Dermis blood vessel endothelial cell (primary cell): Measurements from ENCODE around the gene DLGAP1. TPM values are rescaled to one million over a fixed set of nuclear protein-coding genes. Genes with fewer than 3 reads are reported as not detected.

Source experiments
- DNase-seq: peaks from one replicate; pipeline ENCODE4 v3.0.0; 2010
- total RNA-seq: library from RNA; depleted of rRNA; stranded (reverse); fragments of >200 nt; gene quantifications from 2 replicates; pipeline ENCODE4 v1.2.3, GENCODE V29; 2014

The DLGAP1 gene
- total RNA-seq, 1 donor from 2014 or later, result 0.17 TPM

GRCh38 chr18:3577281-3577855, 877.7 kb downstream of the DLGAP1 start:
- DNase-seq, result no peak

DNA sequence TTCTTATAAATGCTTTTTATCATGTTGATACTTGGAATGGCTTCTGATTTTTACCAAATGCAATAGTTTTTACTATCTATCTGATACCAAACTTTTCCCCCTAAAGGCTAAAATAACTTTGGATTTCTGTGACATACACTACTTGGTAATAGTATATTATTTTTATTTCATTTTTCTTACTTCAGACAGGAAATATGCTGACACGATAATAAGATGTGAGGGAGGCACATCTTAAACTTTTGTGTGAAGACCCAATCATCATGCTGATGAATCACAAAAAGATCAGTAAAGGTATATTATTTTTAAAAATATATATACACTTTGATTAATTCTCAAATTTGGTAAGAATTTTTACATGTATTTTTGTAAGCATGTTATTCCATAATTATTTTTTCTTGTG, 882.3 kb downstream of the DLGAP1 start:
- DNase-seq, result no peak

DNA sequence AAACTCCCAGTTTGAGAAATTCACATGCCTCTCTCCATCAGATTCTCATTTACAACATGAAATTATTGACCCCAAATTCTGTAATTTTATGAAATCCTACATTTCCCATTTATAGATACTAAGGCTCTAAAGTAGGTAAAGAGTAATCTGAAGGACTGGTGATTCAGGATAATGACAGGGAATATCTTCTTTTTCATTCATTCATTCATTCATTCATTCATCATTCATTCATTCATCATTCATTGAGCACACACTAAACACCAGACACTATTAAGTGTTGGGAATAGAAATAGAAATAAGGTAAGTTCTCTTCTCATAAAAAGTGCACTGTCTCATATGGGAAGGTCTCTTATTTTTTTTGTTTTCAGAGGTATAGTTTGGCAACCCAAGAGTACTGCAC, 888.3 kb downstream of the DLGAP1 start:
- no peak for DNase-seq

DNA sequence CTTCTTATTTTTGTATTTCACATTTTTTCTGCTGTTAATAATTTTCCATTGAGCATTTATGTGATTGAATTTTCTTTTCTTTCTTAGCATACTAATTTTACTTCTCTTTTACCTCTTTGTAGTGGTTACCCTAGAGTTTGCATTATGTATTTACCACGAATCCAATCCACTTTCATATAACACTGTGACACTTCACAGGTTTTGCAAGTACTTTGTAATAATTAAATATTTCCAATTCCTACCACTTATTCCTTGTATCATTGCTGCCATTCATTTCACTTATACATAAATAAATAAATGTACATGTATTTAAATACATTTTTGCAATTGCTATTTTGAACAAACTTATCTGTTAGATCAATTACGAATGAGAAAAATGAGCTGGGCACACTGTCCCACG, 894.4 kb downstream of the DLGAP1 start:
- DNase-seq, result no peak

DNA sequence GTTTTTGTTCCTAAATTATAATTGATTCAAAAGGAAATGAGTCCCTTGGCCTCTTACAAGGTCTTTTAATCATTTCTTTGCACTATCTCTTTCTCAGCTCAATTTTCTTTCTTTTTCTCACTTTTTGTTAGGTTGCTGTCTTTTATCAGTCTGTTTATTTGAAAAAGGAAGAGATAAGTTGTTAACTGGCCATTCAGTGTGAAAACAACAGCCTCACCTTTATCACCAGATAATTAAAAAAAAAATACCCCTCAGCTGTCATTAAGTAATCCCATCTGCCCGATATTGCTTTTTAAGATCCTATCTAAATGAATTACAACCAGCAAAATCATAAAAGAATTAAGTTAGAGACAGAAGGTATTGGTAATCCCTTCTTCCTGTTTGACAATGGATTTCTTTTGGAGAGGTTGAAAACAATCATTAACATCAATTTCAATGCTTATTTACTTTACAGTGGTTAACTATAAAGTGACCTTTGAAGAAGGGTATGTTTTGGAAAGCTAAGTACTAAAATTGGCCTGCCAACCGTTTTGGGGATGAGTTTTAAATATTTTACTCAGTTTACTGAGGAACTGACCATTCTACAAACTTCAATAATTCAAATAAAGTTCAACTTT, 900.2 kb downstream of the DLGAP1 start:
- DNase-seq, result no peak

DNA sequence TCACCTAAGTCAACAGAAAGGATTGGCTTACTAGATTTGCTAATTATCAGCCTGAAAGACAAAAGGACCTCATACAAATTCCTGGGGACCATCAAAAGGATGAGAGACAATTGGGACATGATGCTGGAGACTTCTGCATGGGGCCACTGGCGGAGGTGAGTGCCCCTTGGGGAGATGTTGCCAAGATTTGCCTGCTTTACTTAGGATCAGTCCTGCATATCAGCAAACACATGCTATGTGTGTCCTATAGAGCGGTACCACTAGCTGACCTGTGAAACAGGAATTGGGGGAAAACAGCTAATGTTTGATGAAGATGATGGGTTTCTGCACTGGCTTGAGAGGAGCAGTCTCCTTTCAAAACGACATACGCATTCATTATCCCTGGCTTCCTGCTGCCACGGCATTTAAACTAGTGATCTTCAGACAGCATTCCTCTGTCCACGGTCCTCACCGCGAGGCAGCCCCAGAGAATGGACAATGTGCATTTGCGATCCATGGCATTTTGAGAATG, 901.0 kb downstream of the DLGAP1 start:
- no peak for DNase-seq

DNA sequence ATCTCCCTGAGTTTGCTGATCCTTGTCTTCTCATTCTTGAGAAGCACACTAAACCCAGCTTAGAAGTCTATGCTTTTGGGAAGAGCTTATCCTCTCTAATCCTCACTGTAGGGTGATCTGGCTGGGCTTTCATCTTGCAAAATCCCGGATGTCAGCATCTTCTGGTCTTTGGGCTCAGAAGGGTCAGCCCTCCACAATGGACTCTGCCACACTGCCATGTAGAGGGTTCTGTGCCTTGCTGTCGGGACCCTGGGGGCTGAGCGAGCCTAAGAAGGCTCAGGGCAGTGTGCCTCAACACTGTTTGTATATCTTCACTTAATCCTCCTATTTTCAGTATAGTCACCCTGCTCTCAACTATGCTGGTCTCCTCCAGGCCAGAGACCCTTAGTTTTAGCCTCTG, 902.8 kb downstream of the DLGAP1 start:
- DNase-seq, result no peak

GRCh38 chr18:3547891-3548615, 907.1 kb downstream of the DLGAP1 start:
- DNase-seq, result no peak

DNA sequence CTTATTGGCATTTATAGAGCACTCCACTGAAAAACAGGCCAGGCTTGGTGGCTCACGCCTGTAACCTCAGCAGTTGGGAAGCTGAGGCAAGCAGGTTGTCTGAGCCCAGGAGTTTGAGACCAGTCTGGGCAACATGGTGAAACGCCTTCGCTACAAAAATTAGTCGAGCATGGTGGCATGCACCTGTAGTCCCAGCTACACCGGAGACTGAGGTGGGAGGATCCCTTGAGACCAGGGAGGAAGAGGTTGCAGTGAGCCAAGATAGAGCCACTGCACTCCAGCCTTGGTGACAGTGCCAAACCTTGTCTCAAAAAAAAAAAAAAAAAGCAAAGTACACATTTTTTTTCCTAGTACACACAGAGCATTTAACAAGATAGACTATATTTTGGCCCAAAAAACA, 909.0 kb downstream of the DLGAP1 start:
- no peak for DNase-seq

- DNase-seq, result no peak
Measured at GRCh38 chr18:3544537-3544936, 910.6 kb downstream of the DLGAP1 start.

GRCh38 chr18:3541549-3542386, 913.3 kb downstream of the DLGAP1 start:
- no peak for DNase-seq

GRCh38 chr18:3540805-3541548, 914.1 kb downstream of the DLGAP1 start:
- DNase-seq, result no peak

GRCh38 chr18:3538954-3539617, 916.0 kb downstream of the DLGAP1 start:
- no peak for DNase-seq

DNA sequence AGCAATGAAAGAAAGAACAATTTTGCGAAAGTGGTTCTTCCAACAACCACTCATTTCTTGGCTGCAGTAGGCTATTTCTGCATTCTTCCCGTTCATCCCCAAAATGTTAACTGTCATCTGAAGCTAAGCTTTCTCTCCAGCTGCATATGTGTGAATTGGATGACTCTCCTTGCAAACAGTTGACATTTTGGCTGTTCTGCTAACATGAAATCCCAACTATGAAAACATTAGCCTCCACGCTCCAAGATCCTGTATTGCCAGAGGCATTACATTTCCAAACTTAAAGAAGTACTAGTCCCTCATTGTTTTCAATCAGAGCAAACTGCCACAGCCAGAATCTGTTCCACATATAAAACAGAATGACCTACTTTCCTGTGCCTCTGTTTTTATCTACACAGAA, 916.7 kb downstream of the DLGAP1 start:
- no peak for DNase-seq

DNA sequence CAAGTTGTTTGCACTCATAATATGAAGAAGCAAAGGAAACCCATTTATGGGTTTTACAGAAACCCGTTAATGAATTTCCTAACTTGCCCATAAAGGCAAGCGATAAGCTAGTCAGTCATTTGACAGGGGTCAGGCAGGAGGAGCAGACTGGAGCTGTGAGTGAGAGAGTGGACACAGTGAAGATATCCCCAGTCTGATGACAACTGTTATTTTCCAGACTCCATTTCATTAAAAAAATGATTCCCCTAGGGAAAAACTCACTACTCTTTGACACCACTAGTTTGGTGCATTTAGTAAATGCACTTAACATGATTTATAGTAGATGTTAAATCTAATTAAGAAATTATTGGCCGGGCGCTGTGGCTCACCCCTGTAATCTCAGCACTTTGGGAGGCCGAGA, 924.3 kb downstream of the DLGAP1 start:
- DNase-seq, result no peak

GRCh38 chr18:3529601-3530000, 925.5 kb downstream of the DLGAP1 start:
- DNase-seq, result no peak

DNA sequence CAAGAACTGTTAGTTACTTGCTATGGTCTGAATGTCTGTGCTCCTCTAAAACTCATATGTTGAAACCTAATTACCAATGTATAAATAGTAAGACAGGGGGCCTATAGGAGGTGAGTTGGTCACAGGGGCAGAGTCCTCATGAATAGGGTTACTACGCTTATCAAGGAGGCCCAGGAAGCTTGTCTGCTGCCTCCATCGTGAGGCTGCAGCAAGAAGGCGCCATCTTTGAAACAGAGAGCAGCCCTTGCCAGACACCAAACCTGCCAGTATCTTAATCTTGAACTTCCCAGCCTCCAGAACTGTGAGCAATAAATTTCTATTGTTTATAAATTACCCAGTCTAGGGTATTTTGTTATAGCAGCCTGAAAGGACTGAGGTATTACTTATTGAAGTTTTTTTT, 926.0 kb downstream of the DLGAP1 start:
- DNase-seq, result no peak

DNA sequence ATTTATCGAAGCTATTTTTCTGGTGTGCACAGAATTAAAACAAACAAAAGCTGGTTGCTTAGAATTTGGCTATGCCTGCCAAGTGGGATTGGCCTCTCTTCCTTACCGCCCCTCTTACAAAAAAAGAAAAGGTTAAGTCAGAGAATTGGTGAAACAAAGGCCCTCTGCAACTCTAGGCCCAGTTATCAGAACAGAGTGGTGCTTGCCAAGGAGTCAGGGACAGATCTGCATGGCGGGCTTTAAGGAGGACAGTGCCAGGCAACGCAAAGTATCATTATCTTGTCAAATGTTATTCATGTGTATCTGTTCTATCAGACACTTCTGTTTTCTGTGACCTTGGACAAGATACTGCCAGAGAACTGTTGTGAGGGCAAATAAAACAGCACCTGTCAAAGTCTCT, 926.9 kb downstream of the DLGAP1 start:
- DNase-seq, result no peak

- DNase-seq, result no peak
Measured at GRCh38 chr18:3526421-3527354, 928.4 kb downstream of the DLGAP1 start.

DNA sequence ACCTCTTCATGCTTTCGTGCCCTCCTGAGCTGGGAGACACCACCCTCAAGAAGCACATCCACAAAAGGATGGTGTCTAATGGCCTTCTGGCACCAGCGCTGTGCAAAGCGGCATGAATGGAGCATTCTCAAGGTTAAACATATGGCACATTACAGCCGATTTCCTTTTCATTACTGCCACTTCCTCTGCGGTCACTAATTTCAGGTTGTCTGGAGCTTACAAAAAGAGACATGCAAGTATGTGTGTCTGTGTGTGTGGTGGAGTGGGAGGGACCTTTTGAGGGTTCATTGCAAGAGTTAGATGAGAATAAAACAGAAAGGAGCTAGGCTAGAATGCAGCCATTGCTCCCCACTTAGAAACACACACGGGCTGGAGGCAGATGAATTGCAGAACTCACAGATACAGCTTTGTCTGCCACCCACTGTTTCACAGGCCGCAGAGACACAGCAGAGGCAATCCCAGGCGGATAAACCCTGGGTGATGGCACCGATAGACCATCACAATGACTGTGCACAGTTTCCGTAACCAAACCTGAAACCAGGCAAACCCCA, 929.2 kb downstream of the DLGAP1 start:
- peak; percentile 15 for DNase-seq
